ENCODE data around the gene PLG.

DNA sequence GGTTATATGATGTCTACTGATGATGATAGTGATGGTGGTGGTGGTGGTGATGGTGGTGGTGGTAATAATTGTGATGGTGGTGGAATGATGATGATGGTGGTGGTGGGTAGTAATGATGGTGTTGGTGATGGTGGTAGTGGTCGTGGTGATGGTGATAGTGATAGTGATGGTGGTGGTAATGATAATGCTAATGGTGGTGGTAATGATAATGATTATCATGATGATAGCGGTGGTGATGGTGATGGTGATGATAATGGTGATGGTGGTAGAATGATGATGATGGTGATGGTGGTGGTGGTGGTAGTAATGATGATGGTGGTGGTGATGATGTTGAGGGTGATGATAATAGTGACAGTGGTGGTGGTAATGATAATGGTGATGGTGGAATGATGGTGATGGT is 33.5 kb upstream of the PLG start:
- no peak for TF ChIP-seq POLR2A (IDR thresholded peaks at IDR 0.05)
- TF ChIP-seq, protein P1, sequence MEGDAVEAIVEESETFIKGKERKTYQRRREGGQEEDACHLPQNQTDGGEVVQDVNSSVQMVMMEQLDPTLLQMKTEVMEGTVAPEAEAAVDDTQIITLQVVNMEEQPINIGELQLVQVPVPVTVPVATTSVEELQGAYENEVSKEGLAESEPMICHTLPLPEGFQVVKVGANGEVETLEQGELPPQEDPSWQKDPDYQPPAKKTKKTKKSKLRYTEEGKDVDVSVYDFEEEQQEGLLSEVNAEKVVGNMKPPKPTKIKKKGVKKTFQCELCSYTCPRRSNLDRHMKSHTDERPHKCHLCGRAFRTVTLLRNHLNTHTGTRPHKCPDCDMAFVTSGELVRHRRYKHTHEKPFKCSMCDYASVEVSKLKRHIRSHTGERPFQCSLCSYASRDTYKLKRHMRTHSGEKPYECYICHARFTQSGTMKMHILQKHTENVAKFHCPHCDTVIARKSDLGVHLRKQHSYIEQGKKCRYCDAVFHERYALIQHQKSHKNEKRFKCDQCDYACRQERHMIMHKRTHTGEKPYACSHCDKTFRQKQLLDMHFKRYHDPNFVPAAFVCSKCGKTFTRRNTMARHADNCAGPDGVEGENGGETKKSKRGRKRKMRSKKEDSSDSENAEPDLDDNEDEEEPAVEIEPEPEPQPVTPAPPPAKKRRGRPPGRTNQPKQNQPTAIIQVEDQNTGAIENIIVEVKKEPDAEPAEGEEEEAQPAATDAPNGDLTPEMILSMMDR (IDR thresholded peaks at IDR 0.05), result no peak
